Cardiac fibroblast (primary cell): Measurements from ENCODE around the gene TNFAIP8L3.

Source experiments
- DNase-seq, 2 donors: peaks; one replicate each; pipeline versions ENCODE4 v3.0.0 to v3.0.0-alpha.2; 2010; ENCODE audit warnings: low read depth in 2 of 2
- H3K4me3 ChIP-seq, 2 donors: replicated peaks in 1 of 2; 1 replicate in 1 of 2; 2 replicates in 1 of 2; pipeline ENCODE4 v1.5.1; 2011; ENCODE audit warnings: low read depth in 2 of 2, low read length in 2 of 2, mild to moderate bottlenecking in 2 of 2, moderate library complexity in 1 of 2
- CTCF ChIP-seq: IDR thresholded peaks from one replicate; pipeline ENCODE4 v1.5.1; 2011; ENCODE audit warnings: low read depth, mild to moderate bottlenecking, low read length, inconsistent platforms

Gene TNFAIP8L3

GRCh38 chr15:51007131-51007666, 87.5 kb downstream of the TNFAIP8L3 start:
- DNase-seq = no peak
- TF ChIP-seq CTCF = no peak
- H3K4me3 ChIP-seq = no peak overlapping the region
